ENCODE results near the gene KIAA1586.

GRCh38 chr6:57085471-57085870 lies 39.0 kb downstream of the KIAA1586 start:
- TF ChIP-seq, protein P1, sequence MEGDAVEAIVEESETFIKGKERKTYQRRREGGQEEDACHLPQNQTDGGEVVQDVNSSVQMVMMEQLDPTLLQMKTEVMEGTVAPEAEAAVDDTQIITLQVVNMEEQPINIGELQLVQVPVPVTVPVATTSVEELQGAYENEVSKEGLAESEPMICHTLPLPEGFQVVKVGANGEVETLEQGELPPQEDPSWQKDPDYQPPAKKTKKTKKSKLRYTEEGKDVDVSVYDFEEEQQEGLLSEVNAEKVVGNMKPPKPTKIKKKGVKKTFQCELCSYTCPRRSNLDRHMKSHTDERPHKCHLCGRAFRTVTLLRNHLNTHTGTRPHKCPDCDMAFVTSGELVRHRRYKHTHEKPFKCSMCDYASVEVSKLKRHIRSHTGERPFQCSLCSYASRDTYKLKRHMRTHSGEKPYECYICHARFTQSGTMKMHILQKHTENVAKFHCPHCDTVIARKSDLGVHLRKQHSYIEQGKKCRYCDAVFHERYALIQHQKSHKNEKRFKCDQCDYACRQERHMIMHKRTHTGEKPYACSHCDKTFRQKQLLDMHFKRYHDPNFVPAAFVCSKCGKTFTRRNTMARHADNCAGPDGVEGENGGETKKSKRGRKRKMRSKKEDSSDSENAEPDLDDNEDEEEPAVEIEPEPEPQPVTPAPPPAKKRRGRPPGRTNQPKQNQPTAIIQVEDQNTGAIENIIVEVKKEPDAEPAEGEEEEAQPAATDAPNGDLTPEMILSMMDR (IDR thresholded peaks at IDR 0.05): no peak
- no peak for TF ChIP-seq ZFX (IDR thresholded peaks at IDR 0.05; ENCODE audit: borderline replicate concordance)
